RWPE1 (cell line): ENCODE results near the gene PLXNA3.

Source experiments
- CTCF ChIA-PET: fragments of 350-600 bp; sonication (Branson Sonifier 250); formaldehyde crosslinking; extraction: SDS; loops from one replicate; lab custom pipeline; 2021; lab: Yijun Ruan, JAX
- POLR2A ChIA-PET: fragments of 400-600 bp; formaldehyde crosslinking; extraction: SDS; loops from one replicate; lab custom pipeline; 2020; ENCODE audit warnings: antibody characterized with exemption; ENCODE audit not compliant: low non-redundant PET; lab: Yijun Ruan, JAX
- DNase-seq: peaks from one replicate; pipeline ENCODE4 v3.0.0; 2012; ENCODE audit warnings: low spot score
- H3K27ac ChIP-seq: fragments of 450-650 bp; 2 replicates; pipeline ENCODE4 v1.5.1; 2017
- TF ChIP-seq, protein P1 (sequence below): fragments of 450-650 bp; conservative IDR thresholded peaks from 2 replicates; pipeline ENCODE4 v1.5.1; 2017; ENCODE audit warnings: low read depth, mild to moderate bottlenecking

Gene PLXNA3

DNA sequence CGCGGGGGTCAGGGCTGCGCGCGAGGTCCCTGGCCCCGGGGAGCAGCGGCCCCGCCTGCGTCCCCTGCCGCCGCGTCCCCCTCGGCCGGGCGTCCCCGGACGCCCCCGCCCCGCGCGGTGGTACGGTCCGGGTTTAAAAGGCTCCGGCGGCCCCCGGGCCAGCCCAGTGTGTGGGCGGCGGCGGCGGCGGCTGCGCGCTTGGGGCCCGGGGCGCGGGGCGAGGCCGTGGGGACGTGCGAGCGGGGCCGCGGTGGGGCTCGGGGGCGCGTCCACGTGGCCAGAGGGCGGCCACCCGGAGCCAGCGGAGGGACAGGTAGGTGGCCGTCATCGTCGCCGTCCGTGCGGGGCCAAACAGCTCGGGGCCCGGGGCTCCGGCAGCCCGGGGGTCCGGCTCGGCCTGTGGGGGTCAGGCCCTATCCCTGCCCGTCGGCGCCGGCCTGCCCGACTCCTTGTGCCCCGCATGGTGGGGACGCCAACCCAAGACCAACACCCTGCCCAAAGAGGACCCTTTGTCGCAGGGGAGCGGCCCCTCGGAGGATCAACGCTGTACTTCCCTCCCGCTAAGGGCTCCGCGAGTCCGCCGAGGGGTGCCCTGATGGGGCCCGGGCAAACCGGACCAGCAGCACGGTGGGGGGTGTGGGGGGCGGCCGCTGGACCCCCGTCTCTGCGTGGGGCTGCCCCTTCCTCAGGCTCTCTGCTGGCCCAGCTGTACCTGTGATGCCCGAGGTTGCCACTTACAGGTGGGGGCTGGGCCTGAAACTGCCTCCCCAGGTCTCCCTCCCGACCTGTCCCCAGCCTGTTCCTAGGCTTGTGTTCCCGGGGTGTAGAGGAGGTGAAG, at the start of gene PLXNA3:
Gene PLXNA3, plus strand, starts transcription at position 166 of the 838 bp plus-strand sequence. CDS start 1,903 bp downstream, outside the sequence.
- H3K27ac ChIP-seq = peak within 1 kb of the TSS; percentile 73
- TF ChIP-seq, protein P1, sequence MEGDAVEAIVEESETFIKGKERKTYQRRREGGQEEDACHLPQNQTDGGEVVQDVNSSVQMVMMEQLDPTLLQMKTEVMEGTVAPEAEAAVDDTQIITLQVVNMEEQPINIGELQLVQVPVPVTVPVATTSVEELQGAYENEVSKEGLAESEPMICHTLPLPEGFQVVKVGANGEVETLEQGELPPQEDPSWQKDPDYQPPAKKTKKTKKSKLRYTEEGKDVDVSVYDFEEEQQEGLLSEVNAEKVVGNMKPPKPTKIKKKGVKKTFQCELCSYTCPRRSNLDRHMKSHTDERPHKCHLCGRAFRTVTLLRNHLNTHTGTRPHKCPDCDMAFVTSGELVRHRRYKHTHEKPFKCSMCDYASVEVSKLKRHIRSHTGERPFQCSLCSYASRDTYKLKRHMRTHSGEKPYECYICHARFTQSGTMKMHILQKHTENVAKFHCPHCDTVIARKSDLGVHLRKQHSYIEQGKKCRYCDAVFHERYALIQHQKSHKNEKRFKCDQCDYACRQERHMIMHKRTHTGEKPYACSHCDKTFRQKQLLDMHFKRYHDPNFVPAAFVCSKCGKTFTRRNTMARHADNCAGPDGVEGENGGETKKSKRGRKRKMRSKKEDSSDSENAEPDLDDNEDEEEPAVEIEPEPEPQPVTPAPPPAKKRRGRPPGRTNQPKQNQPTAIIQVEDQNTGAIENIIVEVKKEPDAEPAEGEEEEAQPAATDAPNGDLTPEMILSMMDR = no peak
- peak; percentile 44 for DNase-seq
- ChIA-PET POLR2A (interaction anchor here (0.6 kb wide), 1 partner anchor 20 kb away, joined by 3 read pairs; no protein-coding TSS in a partner anchor), CTCF (no interaction called here)

DNA sequence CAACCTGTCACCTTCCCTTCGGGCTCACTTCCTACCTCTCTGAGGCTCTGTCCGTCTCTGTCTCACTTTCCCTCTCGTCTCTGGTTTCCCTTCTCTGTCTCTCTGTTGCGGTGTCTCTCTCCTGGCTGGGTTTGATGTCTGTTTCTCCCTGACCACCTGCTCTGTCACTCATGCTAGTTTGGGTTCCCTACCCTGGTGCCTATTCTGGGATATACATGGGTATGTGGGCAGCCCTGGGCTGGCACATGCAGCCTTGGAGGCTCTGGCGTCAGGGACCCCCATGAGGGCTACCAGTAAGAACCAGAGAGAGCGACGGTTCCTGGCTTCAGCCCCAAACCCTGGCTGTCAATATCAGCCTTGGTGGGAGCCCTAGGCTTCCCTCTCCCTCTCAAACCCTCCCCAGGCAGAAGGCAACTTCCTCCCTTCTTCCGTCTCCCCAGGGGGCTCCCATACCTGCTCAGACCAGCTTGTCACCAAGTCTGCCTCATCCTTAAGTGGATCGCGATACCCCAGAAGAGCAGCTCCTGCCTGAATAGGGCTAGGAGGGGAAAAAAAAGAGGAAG, 49.3 kb upstream of the PLXNA3 start:
- CTCF ChIA-PET = no interaction called here
- peak overlapping the region; percentile 96 for H3K27ac ChIP-seq
- TF ChIP-seq, protein P1 = no peak
- DNase-seq = no peak
- POLR2A ChIA-PET = no interaction called here

DNA sequence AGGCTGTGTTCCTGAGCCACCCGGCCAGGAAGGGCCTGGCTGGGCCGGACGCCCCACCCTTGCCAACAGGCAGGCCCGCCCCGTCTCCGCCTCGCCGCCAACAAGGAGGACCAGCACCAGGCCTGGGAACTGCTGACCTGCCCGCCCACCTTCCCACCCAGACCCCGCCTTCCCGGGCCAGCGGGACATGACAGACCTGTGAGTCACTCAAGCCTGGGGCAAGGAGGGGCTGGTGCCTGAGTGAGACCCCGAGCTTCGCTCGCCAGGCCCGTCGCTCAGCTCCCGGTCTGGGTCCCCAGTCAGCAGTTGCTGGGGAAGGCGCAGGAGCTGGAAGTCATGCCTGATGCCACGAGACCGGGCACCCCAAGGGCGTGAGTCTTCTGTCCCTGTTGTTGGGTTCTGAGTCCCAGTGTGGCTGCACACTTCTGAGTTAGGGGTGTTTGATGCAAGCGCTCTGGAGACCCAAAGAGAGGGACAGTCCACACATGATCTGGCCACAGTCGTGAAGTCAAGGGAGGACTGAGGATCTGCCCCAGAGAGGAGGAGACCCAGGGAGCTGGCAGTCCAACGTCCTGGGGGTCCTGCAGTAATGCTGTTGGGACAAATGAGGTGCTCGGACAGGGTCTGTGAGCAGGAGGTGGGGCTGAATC, 48.7 kb upstream of the PLXNA3 start, which contains the start of gene DNASE1L1:
Gene DNASE1L1, minus strand, starts transcription at position 33 of the 650 bp plus-strand sequence. CDS start 3,686 bp downstream, outside the sequence.
- peak within 1 kb of the TSS; percentile 96 for H3K27ac ChIP-seq
- ChIA-PET CTCF (no interaction called here), POLR2A (interaction anchor here (1.2 kb wide), 1 partner anchor 9 kb away, joined by 5 read pairs; no protein-coding TSS in a partner anchor)
- TF ChIP-seq, protein P1 = no peak
- DNase-seq = peak; percentile 70

DNA sequence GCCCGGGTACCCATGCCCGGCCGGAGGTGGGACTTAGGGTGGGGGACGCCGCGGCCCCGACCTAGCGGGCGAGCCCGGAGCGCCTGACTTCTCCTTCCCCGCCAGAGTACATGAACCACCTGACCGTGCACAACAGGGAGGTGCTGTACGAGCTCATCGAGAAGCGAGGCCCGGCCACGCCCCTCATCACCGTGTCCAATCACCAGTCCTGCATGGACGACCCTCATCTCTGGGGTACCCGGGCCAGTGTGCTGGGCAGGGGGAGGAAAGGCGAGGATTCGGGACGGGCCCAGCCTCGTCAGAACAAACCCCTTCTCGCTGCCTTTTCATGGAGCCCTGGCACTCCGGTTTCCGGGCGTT, 46.1 kb upstream of the PLXNA3 start:
- TF ChIP-seq, protein P1 = no peak
- no peak for DNase-seq
- POLR2A ChIA-PET = no interaction called here
- H3K27ac ChIP-seq = peak overlapping the region; percentile 96
- CTCF ChIA-PET = interaction anchor here (0.5 kb wide), 1 partner anchor 104 kb away, joined by 3 read pairs; no protein-coding TSS in a partner anchor

DNA sequence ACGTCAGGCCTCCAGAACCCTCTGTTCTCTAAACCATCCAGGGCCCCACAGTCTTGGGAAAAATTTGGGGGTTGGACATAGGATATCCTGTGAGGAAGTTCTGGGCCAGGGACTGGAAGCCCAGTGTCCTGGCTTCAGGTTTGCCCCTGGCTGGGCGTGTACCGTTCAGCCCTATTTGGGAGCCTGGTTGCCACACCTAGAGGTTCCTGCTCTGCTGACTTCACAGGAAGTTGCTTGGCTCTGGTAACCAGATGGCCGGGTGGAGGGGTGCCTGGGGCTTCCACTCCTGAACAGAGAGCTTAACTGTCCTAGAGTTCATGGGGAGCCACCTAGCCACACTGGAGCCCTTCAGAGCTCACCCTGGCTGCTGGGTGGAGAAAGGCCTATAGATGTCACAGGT, 45.6 kb upstream of the PLXNA3 start:
- POLR2A ChIA-PET = no interaction called here
- H3K27ac ChIP-seq = peak overlapping the region; percentile 96
- TF ChIP-seq, protein P1 = no peak
- CTCF ChIA-PET = interaction anchor here (0.5 to 0.6 kb wide), 2 partner anchors 11 to 104 kb away, joined by 3 to 8 read pairs; no protein-coding TSS in a partner anchor
- DNase-seq = no peak

DNA sequence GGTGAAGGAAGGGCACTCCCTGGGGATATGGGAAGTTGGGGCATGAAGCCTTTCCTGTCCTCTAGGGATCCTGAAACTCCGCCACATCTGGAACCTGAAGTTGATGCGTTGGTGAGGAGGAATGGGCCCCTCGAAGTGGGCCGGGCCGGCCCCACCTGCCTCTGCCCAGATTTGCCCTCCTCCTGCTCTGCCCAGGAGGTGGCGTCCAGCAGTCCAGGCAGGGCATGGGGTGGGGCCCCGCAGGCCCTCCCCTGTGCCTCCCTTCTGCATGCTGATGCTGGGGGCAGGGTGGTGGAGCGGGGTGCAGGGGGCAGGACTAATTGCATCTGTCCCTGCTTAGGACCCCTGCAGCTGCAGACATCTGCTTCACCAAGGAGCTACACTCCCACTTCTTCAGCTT, 44.9 kb upstream of the PLXNA3 start:
- TF ChIP-seq, protein P1 = no peak
- CTCF ChIA-PET = interaction anchor here (0.6 kb wide), 1 partner anchor 11 kb away, joined by 8 read pairs; no protein-coding TSS in a partner anchor
- POLR2A ChIA-PET = no interaction called here
- H3K27ac ChIP-seq = peak overlapping the region; percentile 96
- DNase-seq = no peak
